Measurements from ENCODE around the gene MASP2.
"Not testable (repeated sequence)": the region's sequence is repeated elsewhere in the genome, so short reads cannot be mapped to it uniquely, and the experiment has no call there.

MASP2 gene

GRCh38 chr1:11046625-11047365, at the start of gene MASP2:
Gene MASP2, minus strand, starts transcription at chr1:11047239. Its CDS starts 32 bp downstream, at chr1:11047207.
- Histone ChIP-seq H3K4me3 (ENCODE audit: low read length) (no peak within 1 kb of the TSS), H3K9me3 (ENCODE audit: low read length) (no peaks in the 10 kb centered on the region), H2AFZ (ENCODE audit: low read depth, low read length) (no peak within 1 kb of the TSS), H3K4me1 (ENCODE audit: insufficient read depth, low read length) (peaks cover 3% of the 10 kb centered on the region), H3K27me3 (ENCODE audit: insufficient read depth, low read length) (no peaks in the 10 kb centered on the region), H3K36me3 (ENCODE audit: insufficient read depth, low read length) (no peaks in the 10 kb centered on the region)

GRCh38 chr1:11083784-11084183, 36.7 kb upstream of the MASP2 start:
- not testable (repeated sequence) for H3K27me3 ChIP-seq (ENCODE audit: insufficient read depth, low read length); H3K9me3 ChIP-seq (ENCODE audit: low read length); H2AFZ ChIP-seq (ENCODE audit: low read depth, low read length); H3K4me3 ChIP-seq (ENCODE audit: low read length); H3K4me1 ChIP-seq (ENCODE audit: insufficient read depth, low read length)
- H3K36me3 ChIP-seq (ENCODE audit: insufficient read depth, low read length) = peaks cover 54% of the 10 kb centered on the region

- Histone ChIP-seq H3K4me1 (ENCODE audit: insufficient read depth, low read length) (no peaks in the 10 kb centered on the region), H3K9me3 (ENCODE audit: low read length) (no peaks in the 10 kb centered on the region), H3K27me3 (ENCODE audit: insufficient read depth, low read length) (no peaks in the 10 kb centered on the region), H2AFZ (ENCODE audit: low read depth, low read length) (no peak overlapping the region), H3K36me3 (ENCODE audit: insufficient read depth, low read length) (peaks cover 59% of the 10 kb centered on the region), H3K4me3 (ENCODE audit: low read length) (no peak overlapping the region)
Measured at GRCh38 chr1:11080931-11081330, 33.9 kb upstream of the MASP2 start.

- Histone ChIP-seq H3K36me3 (ENCODE audit: insufficient read depth, low read length) (peaks cover 76% of the 10 kb centered on the region), H3K27me3 (ENCODE audit: insufficient read depth, low read length) (no peaks in the 10 kb centered on the region), H3K9me3 (ENCODE audit: low read length) (no peaks in the 10 kb centered on the region), H3K4me1 (ENCODE audit: insufficient read depth, low read length) (no peaks in the 10 kb centered on the region), H3K4me3 (ENCODE audit: low read length) (no peak overlapping the region), H2AFZ (ENCODE audit: low read depth, low read length) (no peak overlapping the region)
Measured at GRCh38 chr1:11078631-11079030, 31.6 kb upstream of the MASP2 start.

GRCh38 chr1:11073398-11073797, 26.4 kb upstream of the MASP2 start:
- H3K36me3 ChIP-seq (ENCODE audit: insufficient read depth, low read length) = peaks cover 84% of the 10 kb centered on the region
- not testable (repeated sequence) for H3K4me1 ChIP-seq (ENCODE audit: insufficient read depth, low read length); H3K27me3 ChIP-seq (ENCODE audit: insufficient read depth, low read length); H2AFZ ChIP-seq (ENCODE audit: low read depth, low read length); H3K9me3 ChIP-seq (ENCODE audit: low read length); H3K4me3 ChIP-seq (ENCODE audit: low read length)

- Histone ChIP-seq H3K36me3 (ENCODE audit: insufficient read depth, low read length) (peaks cover 86% of the 10 kb centered on the region), H3K27me3 (ENCODE audit: insufficient read depth, low read length) (no peaks in the 10 kb centered on the region)
Measured at GRCh38 chr1:11072216-11072917, 25.3 kb upstream of the MASP2 start.

GRCh38 chr1:11071463-11072215, 24.6 kb upstream of the MASP2 start:
- Histone ChIP-seq H3K4me3 (ENCODE audit: low read length) (no peak overlapping the region), H3K9me3 (ENCODE audit: low read length) (no peaks in the 10 kb centered on the region), H3K4me1 (ENCODE audit: insufficient read depth, low read length) (no peaks in the 10 kb centered on the region), H3K36me3 (ENCODE audit: insufficient read depth, low read length) (peaks cover 81% of the 10 kb centered on the region), H3K27me3 (ENCODE audit: insufficient read depth, low read length) (no peaks in the 10 kb centered on the region), H2AFZ (ENCODE audit: low read depth, low read length) (no peak overlapping the region)

More at GRCh38 chr1:11072216-11072917, 25.3 kb upstream of the MASP2 start:
- H3K9me3 ChIP-seq (ENCODE audit: low read length) = no peaks in the 10 kb centered on the region
- no peak overlapping the region for H2AFZ ChIP-seq (ENCODE audit: low read depth, low read length)
- no peaks in the 10 kb centered on the region for H3K4me1 ChIP-seq (ENCODE audit: insufficient read depth, low read length)
- H3K4me3 ChIP-seq (ENCODE audit: low read length) = no peak overlapping the region

GRCh38 chr1:11070876-11071275, 23.8 kb upstream of the MASP2 start:
- Histone ChIP-seq H3K9me3 (ENCODE audit: low read length) (no peaks in the 10 kb centered on the region), H2AFZ (ENCODE audit: low read depth, low read length) (no peak overlapping the region), H3K4me3 (ENCODE audit: low read length) (no peak overlapping the region), H3K36me3 (ENCODE audit: insufficient read depth, low read length) (peaks cover 80% of the 10 kb centered on the region), H3K27me3 (ENCODE audit: insufficient read depth, low read length) (no peaks in the 10 kb centered on the region), H3K4me1 (ENCODE audit: insufficient read depth, low read length) (no peaks in the 10 kb centered on the region)

GRCh38 chr1:11068600-11069473, 21.8 kb upstream of the MASP2 start:
- H2AFZ ChIP-seq (ENCODE audit: low read depth, low read length) = no peak overlapping the region
- no peaks in the 10 kb centered on the region for H3K27me3 ChIP-seq (ENCODE audit: insufficient read depth, low read length)
- H3K36me3 ChIP-seq (ENCODE audit: insufficient read depth, low read length) = peaks cover 75% of the 10 kb centered on the region
- no peaks in the 10 kb centered on the region for H3K9me3 ChIP-seq (ENCODE audit: low read length)
- no peaks in the 10 kb centered on the region for H3K4me1 ChIP-seq (ENCODE audit: insufficient read depth, low read length)
- H3K4me3 ChIP-seq (ENCODE audit: low read length) = no peak overlapping the region

GRCh38 chr1:11067716-11068599, 20.9 kb upstream of the MASP2 start:
- Histone ChIP-seq H3K9me3 (ENCODE audit: low read length) (no peaks in the 10 kb centered on the region), H3K4me3 (ENCODE audit: low read length) (no peak overlapping the region), H3K4me1 (ENCODE audit: insufficient read depth, low read length) (no peaks in the 10 kb centered on the region), H2AFZ (ENCODE audit: low read depth, low read length) (no peak overlapping the region), H3K36me3 (ENCODE audit: insufficient read depth, low read length) (peaks cover 77% of the 10 kb centered on the region), H3K27me3 (ENCODE audit: insufficient read depth, low read length) (no peaks in the 10 kb centered on the region)

GRCh38 chr1:11065796-11066195, 18.8 kb upstream of the MASP2 start:
- Histone ChIP-seq H3K9me3 (ENCODE audit: low read length) (no peaks in the 10 kb centered on the region), H3K36me3 (ENCODE audit: insufficient read depth, low read length) (peaks cover 62% of the 10 kb centered on the region), H2AFZ (ENCODE audit: low read depth, low read length) (no peak overlapping the region), H3K27me3 (ENCODE audit: insufficient read depth, low read length) (no peaks in the 10 kb centered on the region), H3K4me1 (ENCODE audit: insufficient read depth, low read length) (peaks cover 3% of the 10 kb centered on the region), H3K4me3 (ENCODE audit: low read length) (no peak overlapping the region)

- Histone ChIP-seq H3K27me3 (ENCODE audit: insufficient read depth, low read length) (no peaks in the 10 kb centered on the region), H3K4me1 (ENCODE audit: insufficient read depth, low read length) (peaks cover 7% of the 10 kb centered on the region), H3K9me3 (ENCODE audit: low read length) (no peaks in the 10 kb centered on the region), H3K4me3 (ENCODE audit: low read length) (no peak overlapping the region), H3K36me3 (ENCODE audit: insufficient read depth, low read length) (peaks cover 54% of the 10 kb centered on the region), H2AFZ (ENCODE audit: low read depth, low read length) (no peak overlapping the region)
Measured at GRCh38 chr1:11064942-11065341, 17.9 kb upstream of the MASP2 start.
